HG03439 (cell line): ENCODE data around the gene JAK2.

Source experiments
- ATAC-seq: cut with Tn5 transposase; IDR thresholded peaks from one replicate; pipeline ENCODE4 v1.9.1; 2021; ENCODE audit warnings: mild to moderate bottlenecking, moderate library complexity; ENCODE audit not compliant: unreplicated experiment

JAK2 gene

DNA sequence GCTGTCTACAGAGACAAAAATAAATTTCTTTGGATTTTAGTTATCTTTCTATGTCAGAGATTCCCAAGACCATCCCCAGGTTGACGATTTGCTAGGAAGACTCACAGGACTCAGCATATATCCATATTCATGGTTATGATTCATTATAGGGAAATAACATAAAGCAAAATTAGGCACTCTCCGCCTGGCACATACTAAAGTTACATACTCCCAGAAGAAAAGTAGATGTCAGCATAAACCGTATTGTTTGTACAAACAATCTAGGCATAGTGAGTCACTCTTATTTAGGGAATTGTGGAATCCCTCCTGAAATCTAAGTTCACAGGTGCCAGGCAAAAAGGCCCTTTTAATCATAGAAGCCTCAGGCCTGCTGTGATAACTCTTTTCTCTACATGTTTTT is 137.4 kb downstream of the JAK2 start:
- no peak for ATAC-seq

DNA sequence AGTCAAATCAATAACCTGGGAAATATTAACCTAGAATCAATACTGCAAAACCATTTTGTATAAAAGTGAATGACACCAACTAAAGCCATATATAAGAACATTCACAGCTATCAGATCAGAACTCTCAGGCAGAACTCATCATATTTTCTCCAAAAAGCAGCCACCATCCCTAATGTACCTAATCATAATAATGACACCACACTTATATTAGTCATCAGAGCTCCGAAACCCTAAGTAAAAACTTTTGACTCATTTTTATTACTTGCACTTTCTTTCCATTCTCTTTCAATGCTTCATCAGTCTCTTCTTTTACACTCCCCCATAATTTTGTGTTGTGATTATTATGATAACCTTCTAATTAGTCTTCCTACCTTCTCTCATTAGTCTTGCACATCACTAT is 155.1 kb downstream of the JAK2 start:
- no peak for ATAC-seq

DNA sequence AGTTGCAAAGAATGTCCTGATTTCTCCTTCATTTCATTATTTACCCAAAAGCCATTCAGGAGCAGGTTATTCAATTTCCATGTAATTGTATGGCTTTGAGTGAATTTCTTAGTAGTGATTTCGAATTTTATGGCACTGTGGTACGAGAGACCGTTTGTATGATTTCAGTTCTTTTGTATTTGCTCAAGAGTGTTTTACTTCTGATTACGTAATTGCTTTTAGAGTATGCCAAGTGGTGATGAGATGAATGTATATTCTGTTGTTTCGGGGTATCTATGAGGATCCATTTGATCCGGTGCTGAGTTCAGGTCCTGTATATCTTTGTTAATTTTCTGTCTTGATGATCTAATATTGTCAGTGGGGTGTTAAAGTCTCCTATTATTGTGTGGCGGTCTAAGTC is 159.1 kb downstream of the JAK2 start:
- ATAC-seq: no peak

DNA sequence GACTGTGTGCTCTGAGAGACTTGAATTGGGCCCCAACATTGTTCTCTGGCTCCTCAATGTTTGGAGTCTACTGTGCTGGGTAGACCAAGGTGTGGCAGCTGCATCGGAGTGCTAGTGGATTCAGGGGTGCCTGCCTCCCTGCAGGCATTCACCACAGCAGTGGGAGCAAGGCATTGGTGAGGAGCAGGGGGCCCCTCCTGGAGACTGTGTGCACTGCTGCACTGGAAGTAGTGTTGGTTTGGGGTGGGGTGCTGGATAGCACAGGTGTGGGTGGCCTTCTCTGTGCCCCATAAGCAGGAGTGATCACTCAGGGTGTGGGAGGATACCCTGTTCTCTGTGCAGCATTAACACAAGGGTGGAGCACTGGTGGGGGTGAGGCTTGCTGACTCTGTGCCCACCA is 161.2 kb downstream of the JAK2 start:
- no peak for ATAC-seq
